HG02678 (cell line): ENCODE measurements around the gene PRICKLE2.

Experiments used
- ATAC-seq: cut with Tn5 transposase; IDR thresholded peaks from one replicate; pipeline ENCODE4 v1.9.1; 2021; ENCODE audit warnings: mild to moderate bottlenecking, moderate library complexity; ENCODE audit not compliant: unreplicated experiment

The PRICKLE2 gene

DNA sequence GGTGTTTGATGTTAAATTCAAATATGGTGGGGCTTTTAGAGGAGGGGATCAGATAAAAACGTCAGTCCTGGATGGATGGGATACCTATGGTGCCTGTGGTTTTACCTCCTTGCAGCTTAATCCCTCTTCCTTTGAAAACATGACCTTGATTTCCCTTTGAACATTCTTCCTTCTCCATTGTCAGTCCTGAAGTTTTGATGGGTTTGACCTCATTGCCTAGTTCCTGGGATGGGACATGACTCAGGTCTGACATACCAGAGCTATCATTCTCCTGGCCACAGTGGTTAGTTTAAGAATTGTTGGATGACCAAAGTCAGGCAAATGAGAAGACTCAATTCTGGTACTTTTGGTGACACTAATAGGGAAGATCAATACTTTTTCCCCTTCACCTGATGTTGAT, 87.2 kb downstream of the PRICKLE2 start:
- no peak for ATAC-seq

DNA sequence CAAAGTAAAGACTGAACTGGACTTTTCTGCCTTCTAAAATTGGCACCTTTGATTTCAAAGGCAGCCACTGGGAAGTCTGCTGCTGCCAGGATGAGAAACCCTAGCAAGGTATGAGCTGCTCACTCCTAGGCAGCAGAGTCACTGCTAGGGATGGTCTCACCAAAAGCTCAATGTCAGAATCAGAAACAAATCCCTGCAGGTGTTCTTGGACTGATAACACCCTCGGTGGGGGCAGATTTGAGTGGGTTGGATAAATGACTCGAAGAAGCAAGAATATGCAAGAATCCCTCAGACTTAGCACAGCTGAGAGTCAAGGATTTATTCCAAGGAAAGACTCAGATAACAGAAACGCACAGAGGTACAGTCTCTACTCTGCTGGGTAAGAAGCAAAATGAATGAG, 90.4 kb downstream of the PRICKLE2 start:
- ATAC-seq = no peak

- ATAC-seq = no peak
These were observed 91.3 kb downstream of the PRICKLE2 start for GRCh38 chr3:64133987-64134386.

- no peak for ATAC-seq
These were observed 92.0 kb downstream of the PRICKLE2 start for GRCh38 chr3:64133272-64133671.

DNA sequence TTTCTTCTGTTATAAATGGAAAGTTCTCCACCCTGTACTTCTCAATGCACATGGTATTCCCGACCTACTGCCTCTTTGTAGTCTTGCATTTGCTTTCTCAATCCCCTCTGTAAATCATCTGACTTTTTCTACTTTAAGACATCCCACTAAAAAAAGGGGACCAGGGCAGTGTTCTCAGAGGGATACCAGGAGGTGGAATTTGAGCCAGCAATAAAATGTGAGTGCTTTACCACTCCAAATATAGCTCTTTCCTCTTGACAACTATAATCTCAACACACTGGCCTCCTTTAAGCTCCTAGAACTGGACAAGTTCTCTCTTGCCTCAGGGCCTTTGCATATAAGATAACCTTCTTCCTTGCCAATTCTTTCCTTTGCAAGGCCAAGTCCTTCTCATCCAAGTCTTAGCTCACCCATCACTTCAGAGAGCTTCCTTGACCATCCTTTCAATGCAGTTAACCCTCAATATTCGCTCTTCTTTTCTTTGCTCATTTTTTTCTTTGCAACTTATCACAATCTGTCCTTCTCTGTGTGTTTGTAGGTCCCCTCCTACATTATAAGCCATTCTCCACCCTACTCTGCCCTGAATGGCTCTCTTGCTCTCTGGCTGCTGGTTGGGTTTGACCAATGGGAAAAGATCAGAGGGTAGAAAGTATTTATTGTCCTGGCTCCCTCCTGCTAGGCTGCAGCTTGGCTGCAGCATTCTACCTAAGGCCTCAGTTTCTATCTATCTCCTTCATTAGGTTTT, 93.4 kb downstream of the PRICKLE2 start:
- no peak for ATAC-seq

DNA sequence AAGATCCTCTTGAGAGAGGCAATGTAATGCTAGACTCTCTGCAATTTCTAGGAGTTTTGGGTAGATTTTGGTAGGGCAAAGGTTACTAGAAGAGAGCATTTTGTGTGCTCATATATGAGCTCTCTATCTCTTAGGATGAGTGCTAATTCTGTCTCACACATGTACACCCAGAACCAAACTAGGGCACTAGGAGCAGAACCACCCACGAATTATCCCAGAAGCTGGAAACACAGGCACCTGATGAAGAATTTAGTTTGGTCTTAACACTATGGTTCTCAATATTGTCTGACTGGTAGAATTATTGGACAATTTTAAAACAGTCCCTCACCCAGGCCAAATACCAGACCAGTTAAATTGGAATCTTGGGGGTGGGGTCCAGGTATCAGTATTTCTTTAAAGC, 94.8 kb downstream of the PRICKLE2 start:
- no peak for ATAC-seq

DNA sequence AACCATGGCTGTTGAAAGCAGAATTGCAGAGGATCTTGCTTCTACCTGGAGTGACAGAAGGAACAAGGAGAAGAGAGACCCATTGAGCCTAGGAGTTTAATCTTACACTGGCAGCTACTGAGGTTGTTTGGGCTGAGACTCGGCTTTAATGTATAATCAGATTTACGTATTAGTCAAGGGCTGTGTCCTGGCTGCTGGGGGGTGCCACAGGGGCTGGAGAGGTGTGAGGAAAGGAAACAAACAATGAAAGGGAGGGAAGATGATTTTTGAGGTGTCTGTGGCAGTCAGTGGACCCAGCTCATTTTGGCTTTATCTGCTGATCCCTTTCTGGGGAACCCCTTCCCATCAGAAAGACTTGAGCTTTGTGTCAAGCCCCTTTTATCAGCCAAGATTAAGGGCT, 95.7 kb downstream of the PRICKLE2 start:
- ATAC-seq = no peak

DNA sequence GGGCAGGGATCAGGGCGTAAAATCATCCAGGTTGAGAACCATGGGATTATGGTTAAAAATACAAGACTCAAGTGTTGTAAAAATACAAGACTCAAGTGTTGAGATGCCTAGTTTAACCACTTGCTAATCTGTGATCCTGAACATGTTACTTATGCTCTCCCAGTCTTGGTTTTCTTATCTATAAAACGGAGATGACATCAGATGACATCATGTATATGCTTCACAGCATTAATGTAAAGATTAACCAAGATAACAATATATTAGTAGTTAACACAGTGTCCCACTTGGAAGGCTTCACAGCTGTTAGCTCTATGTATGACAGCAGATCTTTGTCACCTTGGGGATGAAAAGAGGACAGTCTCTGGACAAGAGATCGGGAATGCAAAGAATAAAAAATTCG, 96.2 kb downstream of the PRICKLE2 start:
- ATAC-seq = no peak

GRCh38 chr3:64125561-64125960, 99.7 kb downstream of the PRICKLE2 start:
- ATAC-seq = no peak

DNA sequence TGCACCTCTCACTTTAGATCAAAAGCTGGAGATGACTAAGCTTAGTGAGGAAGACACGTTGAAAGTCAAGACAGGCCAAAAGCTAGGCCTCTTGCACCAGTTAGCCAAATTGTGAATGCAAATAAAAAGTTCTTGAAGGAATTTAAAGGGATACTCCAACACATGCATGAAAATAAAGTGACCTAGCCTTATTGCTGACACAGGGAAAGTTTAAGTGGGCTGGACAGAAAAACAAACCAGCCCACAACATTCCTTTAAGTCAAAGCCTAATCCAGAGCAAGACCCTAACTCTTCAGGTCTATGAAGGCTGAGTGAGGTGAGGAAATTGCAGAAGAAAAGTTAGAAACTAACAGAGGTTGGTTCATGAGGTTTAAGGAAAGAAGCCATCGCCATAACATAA, 101.3 kb downstream of the PRICKLE2 start:
- ATAC-seq = no peak

DNA sequence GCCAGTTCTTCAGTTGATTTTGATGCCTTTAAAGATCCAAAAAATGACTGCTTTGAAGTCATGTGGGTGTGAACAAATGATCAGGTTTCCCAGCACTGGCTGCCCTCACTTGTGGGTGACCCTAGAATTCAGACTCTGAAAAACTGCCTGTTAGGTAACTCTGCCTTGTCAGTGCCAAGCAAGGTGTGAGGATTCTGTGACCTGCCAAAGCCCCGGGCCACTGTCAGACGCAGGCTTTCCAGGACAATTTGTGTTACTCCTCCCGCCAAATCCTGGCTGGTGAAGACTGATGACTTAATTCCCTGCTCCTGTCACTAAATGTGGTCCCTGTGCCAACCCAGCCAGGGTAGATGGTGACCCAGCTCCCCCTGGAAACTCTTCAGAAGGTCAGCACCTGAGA, 102.8 kb downstream of the PRICKLE2 start:
- ATAC-seq = no peak

- no peak for ATAC-seq
These were observed 103.4 kb downstream of the PRICKLE2 start for GRCh38 chr3:64121750-64122311.

DNA sequence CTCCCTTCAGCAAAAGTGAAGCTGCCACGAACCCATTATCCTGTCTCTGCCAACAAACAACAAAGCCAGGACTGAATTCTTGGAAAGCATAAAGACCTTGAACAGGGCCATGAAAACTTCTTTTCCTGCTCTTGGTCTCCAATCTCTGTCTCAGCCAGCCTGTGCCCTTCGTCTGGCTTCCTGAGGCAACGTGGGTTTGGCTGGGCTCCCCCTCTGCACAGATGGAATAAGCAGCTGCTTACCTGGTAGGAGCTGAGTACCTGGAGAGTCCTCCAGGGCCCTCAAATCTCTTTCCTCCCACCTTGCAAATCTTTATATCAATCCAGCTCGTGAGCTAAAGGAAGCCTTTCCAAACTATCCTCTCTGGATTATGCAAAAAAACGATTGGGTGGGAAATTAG, 104.4 kb downstream of the PRICKLE2 start:
- ATAC-seq = no peak

DNA sequence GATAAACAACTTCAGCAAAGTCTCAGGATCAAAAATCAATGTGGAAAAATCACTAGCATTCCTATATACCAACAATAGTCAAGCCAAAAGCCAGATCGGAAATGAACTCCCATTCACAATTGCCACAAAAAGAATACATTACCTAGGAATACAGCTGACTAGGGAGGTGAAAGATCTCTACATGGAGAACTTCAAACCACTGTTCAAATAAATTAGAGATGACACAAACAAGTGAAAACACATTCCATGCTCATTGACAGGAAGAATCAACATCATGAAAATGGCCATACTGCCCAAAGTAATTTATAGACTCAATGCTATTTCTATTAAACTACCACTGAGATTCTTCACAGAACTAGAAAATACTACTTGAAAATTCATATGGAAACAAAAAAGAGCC, 107.8 kb downstream of the PRICKLE2 start:
- ATAC-seq = no peak

- ATAC-seq = no peak
These were observed 110.6 kb downstream of the PRICKLE2 start for GRCh38 chr3:64114651-64115050.

GRCh38 chr3:64111872-64112271, 113.4 kb downstream of the PRICKLE2 start:
- no peak for ATAC-seq

DNA sequence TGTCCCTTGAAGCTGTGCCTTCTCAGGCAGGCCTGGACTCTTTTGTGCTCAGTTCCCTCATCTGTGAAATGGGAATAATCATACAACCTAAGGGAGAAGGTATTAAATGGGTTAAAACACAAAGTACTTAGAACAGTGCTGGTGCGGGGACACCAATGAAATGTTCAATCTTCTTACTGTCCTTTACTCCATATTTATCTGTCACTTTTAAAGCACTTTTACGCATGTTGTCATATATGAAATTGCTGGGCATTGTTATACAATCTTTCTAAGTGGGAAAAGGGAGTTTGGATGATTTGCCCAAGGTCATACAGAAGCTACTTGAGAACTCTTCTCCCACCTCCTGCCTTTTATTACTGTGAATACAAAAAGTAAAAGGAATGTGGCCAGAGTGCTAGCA, 114.2 kb downstream of the PRICKLE2 start:
- ATAC-seq = no peak

DNA sequence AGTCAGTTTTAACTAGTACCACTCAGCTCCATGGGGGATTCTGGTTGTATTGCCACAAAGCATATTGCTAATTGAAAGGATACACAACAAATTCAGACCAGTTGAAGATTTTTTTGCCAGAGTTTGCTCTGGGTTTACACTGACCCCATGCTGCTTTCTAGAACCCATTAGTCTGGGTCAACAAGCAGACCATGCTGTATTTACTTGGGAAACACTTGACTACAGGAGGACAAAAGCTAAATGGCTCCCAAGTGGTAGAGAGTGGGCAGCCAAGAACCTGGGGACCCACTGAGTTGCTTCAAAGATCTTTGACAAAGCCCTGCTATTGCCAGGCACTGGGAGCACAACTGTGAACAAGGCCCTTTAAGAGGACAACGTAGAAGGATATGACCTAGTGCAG, 115.2 kb downstream of the PRICKLE2 start:
- ATAC-seq = no peak

DNA sequence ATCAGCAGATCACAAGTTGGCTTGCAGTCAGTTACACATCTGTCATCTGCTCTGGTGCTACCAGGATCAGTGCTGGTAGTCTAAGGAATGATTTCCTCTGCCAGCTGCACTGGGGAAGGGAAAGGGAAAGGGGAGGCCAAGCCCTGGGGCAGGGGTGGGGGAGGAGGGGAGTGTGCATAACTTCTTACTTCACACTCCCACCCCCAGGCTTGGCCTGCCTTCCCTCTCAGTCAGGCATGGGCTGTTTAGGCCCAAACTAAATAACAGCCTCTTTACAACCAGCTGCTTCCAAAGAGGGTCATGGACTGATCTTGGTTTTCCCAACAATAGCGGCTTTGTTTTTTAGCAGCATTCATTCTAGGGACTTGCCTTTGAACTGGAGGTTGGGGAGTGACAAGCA, 115.8 kb downstream of the PRICKLE2 start:
- ATAC-seq = no peak

GRCh38 chr3:64108784-64109317, 116.4 kb downstream of the PRICKLE2 start:
- ATAC-seq = no peak

GRCh38 chr3:64108231-64108630, 117.0 kb downstream of the PRICKLE2 start:
- no peak for ATAC-seq

- ATAC-seq = no peak
These were observed 118.1 kb downstream of the PRICKLE2 start for GRCh38 chr3:64107190-64107589.

GRCh38 chr3:64105816-64106215, 119.5 kb downstream of the PRICKLE2 start:
- ATAC-seq = no peak
